Activated CD8-positive, alpha-beta memory T cell treated with anti-CD3 and anti-CD28 coated beads for 4 hours (primary cell): ENCODE data around the gene CREG2.

ENCODE experiments used
- DNase-seq, 2 donors: peaks; one replicate each; pipeline ENCODE4 v3.0.0-alpha.2; 2020; ENCODE audit warnings: low read depth in 2 of 2

The CREG2 gene

GRCh38 chr2:101307950-101308431 is 79.3 kb downstream of the CREG2 start:
- DNase-seq, result no peak

GRCh38 chr2:101307503-101307902 is 79.8 kb downstream of the CREG2 start:
- DNase-seq, result no peak

GRCh38 chr2:101306410-101306809 is 80.9 kb downstream of the CREG2 start:
- no peak for DNase-seq

GRCh38 chr2:101305492-101306078 is 81.7 kb downstream of the CREG2 start:
- DNase-seq, result no peak

GRCh38 chr2:101305035-101305434 is 82.3 kb downstream of the CREG2 start:
- DNase-seq, result no peak

- DNase-seq, result no peak
These were observed 83.6 kb downstream of the CREG2 start for GRCh38 chr2:101303688-101304087.

- no peak for DNase-seq
These were observed 85.3 kb downstream of the CREG2 start for GRCh38 chr2:101302016-101302415.

GRCh38 chr2:101300836-101301235 is 86.5 kb downstream of the CREG2 start:
- DNase-seq, result no peak

- no peak for DNase-seq
These were observed 87.1 kb downstream of the CREG2 start for GRCh38 chr2:101300164-101300563.

GRCh38 chr2:101299604-101300003 is 87.7 kb downstream of the CREG2 start:
- no peak for DNase-seq

- DNase-seq, result no peak
These were observed 89.9 kb downstream of the CREG2 start for GRCh38 chr2:101297383-101297782.

- DNase-seq, result no peak
These were observed 90.9 kb downstream of the CREG2 start for GRCh38 chr2:101296371-101296770.

GRCh38 chr2:101295895-101296294 is 91.4 kb downstream of the CREG2 start:
- DNase-seq, result no peak
